Cardiac muscle cell (in vitro differentiated cells and primary cell): ENCODE results near the gene C4orf50. TPM values are rescaled to one million over a fixed set of nuclear protein-coding genes. Genes with fewer than 3 reads are reported as not detected.

Source experiments
- DNase-seq, 2 donors: peaks; one replicate each; pipeline versions ENCODE4 v3.0.0 to v3.0.0-alpha.2; 2010 to 2017; ENCODE audit warnings: low read depth in 1 of 2, low spot score in 1 of 2
- H3K27ac ChIP-seq: fragments of 200-600 bp; sonication (generic); 2 replicates; pipeline ENCODE4 v1.5.1; 2016
- H3K27me3 ChIP-seq: fragments of 200-600 bp; sonication (generic); 2 replicates; pipeline ENCODE4 v1.6.0; 2016; ENCODE audit warnings: control low read depth
- H3K36me3 ChIP-seq: fragments of 200-600 bp; sonication (generic); 2 replicates; pipeline ENCODE4 v1.5.1; 2016; ENCODE audit warnings: control low read depth
- H3K4me1 ChIP-seq: fragments of 200-600 bp; sonication (generic); 2 replicates; pipeline ENCODE4 v1.8.1; 2017; ENCODE audit warnings: low read depth, mild to moderate bottlenecking, mixed run types
- H3K4me3 ChIP-seq: fragments of 200-600 bp; sonication (generic); 2 replicates; pipeline ENCODE4 v1.5.1; 2016; ENCODE audit warnings: mild to moderate bottlenecking
- H3K9me3 ChIP-seq: fragments of 200-600 bp; sonication (generic); 2 replicates; pipeline ENCODE4 v1.5.1; 2017; ENCODE audit warnings: low read depth, mild to moderate bottlenecking, control low read depth
- polyA plus RNA-seq: library from polyadenylated mRNA; unstranded; fragments of >200 nt; fragmentation: Nextera tagmentation; extraction: Ambion mirVana; gene quantifications from 2 replicates; pipeline ENCODE4 v1.2.1, GENCODE V29; 2016
- total RNA-seq: library from RNA; depleted of rRNA; stranded (reverse); fragments of >200 nt; gene quantifications from 2 replicates; pipeline ENCODE4 v1.2.3, GENCODE V29; 2016
- TF ChIP-seq, protein P1 (sequence below): IDR thresholded peaks from 2 replicates; pipeline ENCODE4 v1.5.1; 2012; ENCODE audit warnings: low read depth, mild to moderate bottlenecking, low read length

Gene C4orf50
- total and polyA plus RNA-seq, 2 experiments from 2014 or later, result 0.15 TPM; not detected in 1

- TF ChIP-seq, protein P1, sequence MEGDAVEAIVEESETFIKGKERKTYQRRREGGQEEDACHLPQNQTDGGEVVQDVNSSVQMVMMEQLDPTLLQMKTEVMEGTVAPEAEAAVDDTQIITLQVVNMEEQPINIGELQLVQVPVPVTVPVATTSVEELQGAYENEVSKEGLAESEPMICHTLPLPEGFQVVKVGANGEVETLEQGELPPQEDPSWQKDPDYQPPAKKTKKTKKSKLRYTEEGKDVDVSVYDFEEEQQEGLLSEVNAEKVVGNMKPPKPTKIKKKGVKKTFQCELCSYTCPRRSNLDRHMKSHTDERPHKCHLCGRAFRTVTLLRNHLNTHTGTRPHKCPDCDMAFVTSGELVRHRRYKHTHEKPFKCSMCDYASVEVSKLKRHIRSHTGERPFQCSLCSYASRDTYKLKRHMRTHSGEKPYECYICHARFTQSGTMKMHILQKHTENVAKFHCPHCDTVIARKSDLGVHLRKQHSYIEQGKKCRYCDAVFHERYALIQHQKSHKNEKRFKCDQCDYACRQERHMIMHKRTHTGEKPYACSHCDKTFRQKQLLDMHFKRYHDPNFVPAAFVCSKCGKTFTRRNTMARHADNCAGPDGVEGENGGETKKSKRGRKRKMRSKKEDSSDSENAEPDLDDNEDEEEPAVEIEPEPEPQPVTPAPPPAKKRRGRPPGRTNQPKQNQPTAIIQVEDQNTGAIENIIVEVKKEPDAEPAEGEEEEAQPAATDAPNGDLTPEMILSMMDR, result no peak
- H3K27ac ChIP-seq, result no peak overlapping the region
- H3K27me3 ChIP-seq, result no peaks in the 10 kb centered on the region
- no peak for DNase-seq
- H3K36me3 ChIP-seq, result no peaks in the 10 kb centered on the region
- no peaks in the 10 kb centered on the region for H3K9me3 ChIP-seq
- no peak overlapping the region for H3K4me3 ChIP-seq
- no peaks in the 10 kb centered on the region for H3K4me1 ChIP-seq
These were observed 26.0 kb upstream of the C4orf50 start for GRCh38 chr4:6044276-6044675.

DNA sequence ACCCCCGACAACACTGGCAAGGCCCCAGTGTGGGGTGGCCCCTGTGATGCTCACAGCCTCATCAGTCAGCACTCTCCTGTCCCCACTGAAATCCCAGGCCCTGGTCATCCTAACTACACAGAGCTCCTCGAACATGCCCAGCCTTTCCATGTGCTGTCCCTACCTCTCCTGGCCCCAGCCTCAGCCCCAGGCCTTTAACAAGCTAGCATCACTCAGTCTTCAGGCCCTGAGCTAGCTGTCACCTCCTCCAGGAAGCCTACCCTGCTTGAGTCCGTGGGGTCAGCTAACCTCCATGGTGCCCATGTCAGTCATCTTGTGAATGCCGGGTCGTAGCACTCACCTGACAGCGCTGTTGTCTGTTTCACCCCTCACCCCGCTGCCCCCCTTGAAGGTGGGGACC, 25.6 kb upstream of the C4orf50 start:
- Histone ChIP-seq H3K4me1 (no peaks in the 10 kb centered on the region), H3K27me3 (no peaks in the 10 kb centered on the region), H3K4me3 (no peak overlapping the region), H3K9me3 (no peaks in the 10 kb centered on the region), H3K27ac (no peak overlapping the region), H3K36me3 (no peaks in the 10 kb centered on the region)
- no peak for DNase-seq
- TF ChIP-seq, protein P1, result no peak

DNA sequence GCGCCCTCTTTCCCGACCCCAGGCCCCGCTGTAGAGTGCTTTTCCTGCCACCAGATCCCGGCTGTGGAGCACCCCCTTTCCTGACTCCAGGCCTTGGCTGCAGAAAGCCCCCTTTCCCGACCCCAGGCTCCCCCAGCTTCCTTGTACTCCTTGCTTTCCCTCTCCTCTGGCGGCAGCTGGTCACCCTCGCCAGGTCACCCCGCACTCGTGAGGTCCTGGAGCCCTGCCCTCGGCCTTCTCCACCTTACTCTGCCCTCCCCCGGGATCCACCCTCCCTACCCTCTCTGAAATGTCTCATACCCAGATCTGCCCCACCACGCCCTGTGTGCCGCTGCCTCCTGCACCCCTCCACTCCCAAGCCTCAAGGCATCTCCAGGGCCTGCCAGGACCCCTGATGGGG, 25.0 kb upstream of the C4orf50 start:
- DNase-seq, result no peak
- TF ChIP-seq, protein P1, result no peak
- no peaks in the 10 kb centered on the region for H3K4me1 ChIP-seq
- no peak overlapping the region for H3K4me3 ChIP-seq
- H3K36me3 ChIP-seq, result no peaks in the 10 kb centered on the region
- H3K9me3 ChIP-seq, result no peaks in the 10 kb centered on the region
- H3K27ac ChIP-seq, result no peak overlapping the region
- H3K27me3 ChIP-seq, result no peaks in the 10 kb centered on the region

DNA sequence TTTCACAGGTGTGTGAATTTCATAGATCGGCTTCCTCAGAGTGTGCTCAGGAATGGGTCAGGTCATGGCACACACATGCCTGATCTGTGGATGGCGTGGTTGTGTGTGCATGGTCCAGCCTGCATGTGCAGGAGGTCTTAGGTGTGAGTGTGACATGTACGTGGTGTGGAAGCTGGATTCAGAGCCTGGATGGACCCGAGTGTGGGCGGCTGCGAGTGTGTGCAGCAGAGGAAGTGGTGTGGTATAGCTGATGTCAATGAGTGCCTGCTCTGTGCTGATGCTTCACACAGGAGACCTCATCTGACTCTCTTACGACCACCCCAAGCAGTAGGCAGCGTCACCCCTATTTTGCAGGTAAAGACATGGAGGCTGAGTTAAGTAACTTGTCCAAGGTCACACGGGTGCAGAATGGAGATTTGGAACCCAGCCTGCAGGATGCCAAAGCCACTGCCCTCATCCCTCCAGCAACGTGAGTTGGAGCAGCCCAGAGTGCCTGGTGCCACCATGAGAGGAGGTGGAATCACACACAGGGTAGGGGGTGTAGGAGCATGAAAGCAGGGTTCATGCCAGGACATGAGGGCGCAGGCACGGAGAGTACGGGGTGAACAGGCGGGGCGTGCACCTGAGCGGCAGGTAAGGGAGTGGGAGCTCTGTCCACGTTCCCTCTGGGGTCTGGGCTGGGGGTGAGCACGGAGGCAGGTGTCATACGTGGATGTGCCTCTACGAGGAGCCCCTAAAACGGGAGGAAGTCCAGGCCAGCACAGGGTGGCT, 24.2 kb upstream of the C4orf50 start:
- Histone ChIP-seq H3K27me3 (no peaks in the 10 kb centered on the region), H3K4me3 (no peak overlapping the region), H3K4me1 (no peaks in the 10 kb centered on the region), H3K9me3 (no peaks in the 10 kb centered on the region), H3K27ac (no peak overlapping the region), H3K36me3 (no peaks in the 10 kb centered on the region)
- TF ChIP-seq, protein P1, result no peak
- no peak for DNase-seq

GRCh38 chr4:6041800-6042199, 23.6 kb upstream of the C4orf50 start:
- Histone ChIP-seq H3K27me3 (no peaks in the 10 kb centered on the region), H3K27ac (no peak overlapping the region), H3K4me3 (no peak overlapping the region), H3K9me3 (no peaks in the 10 kb centered on the region), H3K4me1 (no peaks in the 10 kb centered on the region), H3K36me3 (no peaks in the 10 kb centered on the region)
- TF ChIP-seq, protein P1, result no peak
- DNase-seq, result no peak
